Stomach (tissue), 9 donors: ENCODE measurements around the gene TPCN2. TPM values are rescaled to one million over a fixed set of nuclear protein-coding genes. Genes with fewer than 3 reads are reported as not detected.

Experiments used
- DNase-seq, 2 donors: peaks; one replicate each; pipeline versions ENCODE4 v3.0.0 to v3.0.0-alpha.2; 2013 to 2019
- H3K27ac ChIP-seq, 5 donors: fragments of 200-600 bp in 4 of 5; sonication (generic) in 4 of 5; one replicate each; pipeline ENCODE4 v1.5.1; 2013 to 2019; ENCODE audit warnings: mild to moderate bottlenecking in 1 of 5, moderate library complexity in 1 of 5
- H3K27me3 ChIP-seq, 3 donors: fragments of 200-600 bp; sonication (generic); one replicate each; pipeline ENCODE4 v1.5.1; 2017 to 2019; ENCODE audit warnings: mixed run types in 1 of 3
- H3K36me3 ChIP-seq, 4 donors: fragments of 200-600 bp; sonication (generic); 1 replicate in 3 of 4; 2 replicates in 1 of 4; pipeline ENCODE4 v1.5.1; 2016 to 2019
- H3K4me1 ChIP-seq, 4 donors: fragments of 200-600 bp; sonication (generic); one replicate each; pipeline ENCODE4 v1.5.1; 2016 to 2019
- H3K4me3 ChIP-seq, 4 donors: fragments of 200-600 bp; sonication (generic) in 3 of 4; one replicate each; pipeline ENCODE4 v1.5.1; 2016 to 2019; ENCODE audit warnings: mild to moderate bottlenecking in 1 of 4
- H3K9me3 ChIP-seq, 4 donors: fragments of 200-600 bp; sonication (generic); one replicate each; pipeline ENCODE4 v1.5.1; 2016 to 2019
- EP300 ChIP-seq: sonication (generic); formaldehyde crosslinking; IDR thresholded peaks from one replicate; pipeline ENCODE4 v1.6.1; 2017; ENCODE audit warnings: antibody characterized with exemption
- POLR2A ChIP-seq, 4 donors: fragments of 450-650 bp; IDR thresholded peaks; one replicate each; pipeline ENCODE4 v1.6.1; 2016; ENCODE audit warnings: antibody characterized with exemption in 4 of 4, control low read depth in 2 of 4, mild to moderate bottlenecking in 1 of 4, moderate library complexity in 1 of 4
- POLR2AphosphoS5 ChIP-seq, 3 donors: sonication (generic); formaldehyde crosslinking; IDR thresholded peaks; one replicate each; pipeline ENCODE4 v1.6.1; 2016; ENCODE audit warnings: antibody characterized with exemption in 3 of 3
- WGBS, 5 donors: extraction: QIAGEN DNeasy Blood & Tissue Kit in 3 of 5; methylation state at CpG; one replicate each; pipeline versions ENCODE4 v1.1.5 to v1.1.7; 2013 to 2018; 5-methylcytosine and 5-hydroxymethylcytosine counted together
- intact Hi-C: fragments of 100-400 bp; cut with DNase I; formaldehyde crosslinking; loops from one replicate; pipeline ENCODE4 v1.15.1; 2023; ENCODE audit warnings: low total_unique reads
- polyA plus RNA-seq, 3 donors: library from polyadenylated mRNA; stranded (reverse); fragments of 200-250 nt; gene quantifications; one replicate each; pipeline ENCODE4 v1.2.3, GENCODE V29; 2013
- total RNA-seq, 5 donors: library from RNA; depleted of rRNA; stranded (reverse); fragments of >200 nt; gene quantifications; one replicate each; pipeline versions ENCODE4 v1.1.0 to v1.2.3, GENCODE V29; 2014 to 2016
- TF ChIP-seq, protein P1 (sequence below), 7 experiments: fragments of 450-650 bp in 4 of 7; fragments of 200-600 bp in 3 of 7; sonication (generic) in 3 of 7; IDR thresholded peaks; one replicate each; pipeline ENCODE4 v1.5.1; 2016 to 2019; ENCODE audit warnings: antibody characterized with exemption in 7 of 7, control low read depth in 2 of 7, mild to moderate bottlenecking in 1 of 7
- donor health status: healthy with polysubstance abuse.
- donor health status: Bipolar disorder and iron deficiency.
- donor health status: healthy.

Gene TPCN2
- total and polyA plus RNA-seq, 8 donors, result 6.4 to 66.1 (median 27.2) TPM

- DNase-seq, result peak in 1 of 2 donors; percentile 42
- Histone ChIP-seq H3K27ac (no peak overlapping the region), H3K4me1 (peaks cover 10 to 23% (median 15%) of the 10 kb centered on the region in 4 donors), H3K36me3 (peaks cover 0 to 10% (median 0%) of the 10 kb centered on the region in 4 donors), H3K9me3 (no peaks in the 10 kb centered on the region), H3K27me3 (peaks cover 0 to 29% (median 0%) of the 10 kb centered on the region in 3 donors), H3K4me3 (no peak overlapping the region)
- WGBS, 5 donors, result 75 to 80% (median 79%) methylated on average over 23 of the region's 23 CpGs
- TF ChIP-seq EP300 (no peak), POLR2AphosphoS5 (IDR thresholded peaks at IDR 0.05) (no peak), POLR2A (IDR thresholded peaks at IDR 0.05) (no peak)
- TF ChIP-seq, protein P1, sequence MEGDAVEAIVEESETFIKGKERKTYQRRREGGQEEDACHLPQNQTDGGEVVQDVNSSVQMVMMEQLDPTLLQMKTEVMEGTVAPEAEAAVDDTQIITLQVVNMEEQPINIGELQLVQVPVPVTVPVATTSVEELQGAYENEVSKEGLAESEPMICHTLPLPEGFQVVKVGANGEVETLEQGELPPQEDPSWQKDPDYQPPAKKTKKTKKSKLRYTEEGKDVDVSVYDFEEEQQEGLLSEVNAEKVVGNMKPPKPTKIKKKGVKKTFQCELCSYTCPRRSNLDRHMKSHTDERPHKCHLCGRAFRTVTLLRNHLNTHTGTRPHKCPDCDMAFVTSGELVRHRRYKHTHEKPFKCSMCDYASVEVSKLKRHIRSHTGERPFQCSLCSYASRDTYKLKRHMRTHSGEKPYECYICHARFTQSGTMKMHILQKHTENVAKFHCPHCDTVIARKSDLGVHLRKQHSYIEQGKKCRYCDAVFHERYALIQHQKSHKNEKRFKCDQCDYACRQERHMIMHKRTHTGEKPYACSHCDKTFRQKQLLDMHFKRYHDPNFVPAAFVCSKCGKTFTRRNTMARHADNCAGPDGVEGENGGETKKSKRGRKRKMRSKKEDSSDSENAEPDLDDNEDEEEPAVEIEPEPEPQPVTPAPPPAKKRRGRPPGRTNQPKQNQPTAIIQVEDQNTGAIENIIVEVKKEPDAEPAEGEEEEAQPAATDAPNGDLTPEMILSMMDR (IDR thresholded peaks at IDR 0.05), result no peak
- intact Hi-C loops, result no loop called here
Observed at GRCh38 chr11:69152733-69153421, 104.1 kb downstream of the TPCN2 start.

- 57 to 71% (median 61%) methylated on average over 7 of the region's 7 CpGs for WGBS, 5 donors
- H3K9me3 ChIP-seq, result no peaks in the 10 kb centered on the region
Observed at GRCh38 chr11:69153661-69154060, 104.9 kb downstream of the TPCN2 start.

GRCh38 chr11:69154211-69154913 lies 105.6 kb downstream of the TPCN2 start:
- H3K27ac ChIP-seq, result peak overlapping the region in 1 of 5 donors; percentile 7
- H3K9me3 ChIP-seq, result no peaks in the 10 kb centered on the region
- H3K4me1 ChIP-seq, result peaks cover 10 to 23% (median 15%) of the 10 kb centered on the region in 4 donors
- DNase-seq, result no peak
- TF ChIP-seq POLR2A (IDR thresholded peaks at IDR 0.05) (no peak), EP300 (no peak)
- H3K36me3 ChIP-seq, result peaks cover 0 to 4% (median 0%) of the 10 kb centered on the region in 4 donors
- intact Hi-C loops, result no loop called here
- H3K4me3 ChIP-seq, result no peak overlapping the region
- 86 to 93% (median 91%) methylated on average over 19 to 21 of the region's 21 CpGs for WGBS, 5 donors
- H3K27me3 ChIP-seq, result peaks cover 0 to 30% (median 0%) of the 10 kb centered on the region in 3 donors

More at GRCh38 chr11:69153661-69154060, 104.9 kb downstream of the TPCN2 start:
- H3K4me3 ChIP-seq, result no peak overlapping the region
- DNase-seq, result no peak
- H3K27ac ChIP-seq, result no peak overlapping the region
- no peak for TF ChIP-seq POLR2A (IDR thresholded peaks at IDR 0.05)
- TF ChIP-seq, protein P1 (IDR thresholded peaks at IDR 0.05), result no peak
- TF ChIP-seq POLR2AphosphoS5 (IDR thresholded peaks at IDR 0.05), result no peak
- no peak for TF ChIP-seq EP300
- H3K36me3 ChIP-seq, result peaks cover 0 to 10% (median 0%) of the 10 kb centered on the region in 4 donors
- peaks cover 10 to 23% (median 15%) of the 10 kb centered on the region in 4 donors for H3K4me1 ChIP-seq
- intact Hi-C loops, result no loop called here
- H3K27me3 ChIP-seq, result peaks cover 0 to 30% (median 0%) of the 10 kb centered on the region in 3 donors

- intact Hi-C loops, result no loop called here
- Histone ChIP-seq H3K4me1 (peaks cover 10 to 23% (median 15%) of the 10 kb centered on the region in 4 donors), H3K9me3 (no peaks in the 10 kb centered on the region), H3K36me3 (no peaks in the 10 kb centered on the region), H3K4me3 (no peak overlapping the region), H3K27me3 (peaks cover 0 to 30% (median 0%) of the 10 kb centered on the region in 3 donors), H3K27ac (peak overlapping the region in 2 of 5 donors; percentile 7 to 50)
- WGBS, 5 donors, result 86 to 92% (median 90%) methylated on average over 5 to 10 of the region's 10 CpGs
- no peak for TF ChIP-seq POLR2A (IDR thresholded peaks at IDR 0.05)
- no peak for TF ChIP-seq EP300
- no peak for TF ChIP-seq POLR2AphosphoS5 (IDR thresholded peaks at IDR 0.05)
- TF ChIP-seq, protein P1 (IDR thresholded peaks at IDR 0.05), result no peak
- DNase-seq, result no peak
Observed at GRCh38 chr11:69154938-69155301, 106.2 kb downstream of the TPCN2 start.
